ENCODE data around the gene TBC1D16. TPM values are rescaled to one million over a fixed set of nuclear protein-coding genes. Genes with fewer than 3 reads are reported as not detected.

Gene TBC1D16, protein sequence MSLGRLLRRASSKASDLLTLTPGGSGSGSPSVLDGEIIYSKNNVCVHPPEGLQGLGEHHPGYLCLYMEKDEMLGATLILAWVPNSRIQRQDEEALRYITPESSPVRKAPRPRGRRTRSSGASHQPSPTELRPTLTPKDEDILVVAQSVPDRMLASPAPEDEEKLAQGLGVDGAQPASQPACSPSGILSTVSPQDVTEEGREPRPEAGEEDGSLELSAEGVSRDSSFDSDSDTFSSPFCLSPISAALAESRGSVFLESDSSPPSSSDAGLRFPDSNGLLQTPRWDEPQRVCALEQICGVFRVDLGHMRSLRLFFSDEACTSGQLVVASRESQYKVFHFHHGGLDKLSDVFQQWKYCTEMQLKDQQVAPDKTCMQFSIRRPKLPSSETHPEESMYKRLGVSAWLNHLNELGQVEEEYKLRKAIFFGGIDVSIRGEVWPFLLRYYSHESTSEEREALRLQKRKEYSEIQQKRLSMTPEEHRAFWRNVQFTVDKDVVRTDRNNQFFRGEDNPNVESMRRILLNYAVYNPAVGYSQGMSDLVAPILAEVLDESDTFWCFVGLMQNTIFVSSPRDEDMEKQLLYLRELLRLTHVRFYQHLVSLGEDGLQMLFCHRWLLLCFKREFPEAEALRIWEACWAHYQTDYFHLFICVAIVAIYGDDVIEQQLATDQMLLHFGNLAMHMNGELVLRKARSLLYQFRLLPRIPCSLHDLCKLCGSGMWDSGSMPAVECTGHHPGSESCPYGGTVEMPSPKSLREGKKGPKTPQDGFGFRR
- total RNA-seq: 14.0 TPM

DNA sequence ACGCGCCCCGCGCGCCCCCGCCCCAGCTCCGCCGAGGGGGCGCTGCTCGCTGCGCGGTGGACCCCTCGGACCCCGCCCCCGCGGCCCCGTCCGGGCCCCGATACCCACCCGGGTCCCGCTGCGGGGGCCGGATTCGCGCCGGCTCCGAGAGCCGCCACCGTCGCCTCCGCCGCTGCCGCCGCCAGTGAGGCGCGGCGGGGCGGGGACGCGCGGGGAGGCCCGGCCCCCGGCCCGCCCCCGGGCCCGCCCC is at the start of gene TBC1D16:
TBC1D16 (minus strand) TSS at position 186 of the 250 bp plus-strand sequence. CDS start 22,325 bp downstream, outside the sequence.
- DNase-seq (ENCODE audit: low read depth in 2 of 3, low spot score in 2 of 3): no peak

DNA sequence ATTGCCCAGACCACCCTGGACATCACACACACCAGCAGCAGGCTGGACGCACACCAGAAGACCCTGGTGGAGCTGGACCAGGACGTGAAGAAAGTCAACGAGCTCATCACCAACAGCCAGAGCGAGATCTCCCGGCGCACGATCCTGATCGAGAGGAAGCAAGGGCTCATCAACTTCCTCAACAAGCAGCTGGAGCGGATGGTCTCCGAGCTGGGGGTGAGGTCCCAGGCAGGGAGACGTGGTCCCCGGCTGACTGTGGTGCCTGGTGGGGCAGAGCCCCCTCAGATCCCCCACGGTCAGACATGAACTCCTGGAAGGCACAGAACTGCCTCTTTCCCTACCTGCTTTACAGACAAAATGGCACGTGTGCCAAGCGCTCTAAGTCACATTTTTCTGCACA is 49.1 kb upstream of the TBC1D16 start:
- no peak for DNase-seq (ENCODE audit: low read depth in 2 of 3, low spot score in 2 of 3)

DNA sequence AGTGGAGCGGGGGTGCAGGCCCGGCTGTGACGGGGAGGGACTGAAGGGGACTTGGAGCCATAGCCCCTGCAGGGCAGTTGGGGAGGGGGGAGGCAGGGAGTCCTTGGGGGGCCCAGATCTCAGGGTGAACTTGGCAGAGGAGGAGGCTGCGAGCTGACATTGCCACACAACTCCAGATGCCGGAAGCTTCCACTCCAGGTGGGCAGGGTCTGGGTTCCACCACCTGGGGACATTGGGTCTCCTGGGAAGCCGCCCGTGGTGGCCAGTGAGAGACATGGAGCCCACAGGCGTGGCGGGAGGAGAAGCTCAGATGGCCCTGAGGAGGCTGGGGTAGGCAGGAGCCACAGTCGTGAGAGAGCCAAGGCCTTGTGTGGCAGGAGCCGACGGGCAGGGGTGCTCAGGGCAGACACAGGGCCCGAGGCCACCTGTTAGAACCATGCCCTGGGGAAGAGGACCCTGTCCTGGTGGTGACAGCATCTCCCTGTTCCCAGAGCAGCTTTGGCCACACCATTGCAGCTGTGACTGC is 47.5 kb upstream of the TBC1D16 start:
- DNase-seq (ENCODE audit: low read depth in 2 of 3, low spot score in 2 of 3): no peak

DNA sequence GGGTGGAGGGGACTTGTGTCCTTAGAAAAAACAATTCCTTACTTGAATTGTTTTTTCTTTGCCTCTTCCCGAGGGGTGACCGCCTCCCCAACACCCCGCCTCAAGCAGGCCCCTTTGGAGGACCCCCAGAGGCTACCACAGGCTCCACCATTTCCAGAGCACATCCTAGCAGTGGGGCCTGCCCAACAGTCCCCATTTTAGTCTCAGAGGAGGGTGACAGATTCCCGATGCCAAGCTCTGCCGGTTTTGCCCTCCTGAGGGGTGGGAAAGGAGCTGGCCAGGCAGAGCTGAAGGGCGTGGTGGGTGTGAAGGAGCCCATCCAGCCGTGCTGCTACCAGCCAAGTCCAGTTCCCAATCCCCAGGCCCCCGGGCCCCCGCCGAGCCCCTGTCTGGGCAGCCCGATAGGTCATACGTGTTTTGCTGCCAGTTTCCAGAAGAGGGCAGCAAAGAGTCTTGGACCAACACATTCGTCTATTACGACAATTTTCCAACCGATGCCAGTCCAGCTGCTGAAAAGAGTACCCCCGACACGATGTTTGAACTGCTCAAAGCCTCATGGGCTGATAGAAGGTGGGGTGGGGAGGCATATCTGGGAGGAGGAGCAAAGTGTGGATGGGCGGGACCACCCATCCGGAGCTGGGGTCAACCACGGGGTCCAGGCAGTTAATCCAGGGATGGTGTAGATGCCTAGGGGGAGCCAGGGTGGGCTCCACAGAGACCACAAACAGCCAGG is 46.9 kb upstream of the TBC1D16 start:
- DNase-seq (ENCODE audit: low read depth in 2 of 3, low spot score in 2 of 3): peak in 2 of 3 donors; percentile 65 to 74

DNA sequence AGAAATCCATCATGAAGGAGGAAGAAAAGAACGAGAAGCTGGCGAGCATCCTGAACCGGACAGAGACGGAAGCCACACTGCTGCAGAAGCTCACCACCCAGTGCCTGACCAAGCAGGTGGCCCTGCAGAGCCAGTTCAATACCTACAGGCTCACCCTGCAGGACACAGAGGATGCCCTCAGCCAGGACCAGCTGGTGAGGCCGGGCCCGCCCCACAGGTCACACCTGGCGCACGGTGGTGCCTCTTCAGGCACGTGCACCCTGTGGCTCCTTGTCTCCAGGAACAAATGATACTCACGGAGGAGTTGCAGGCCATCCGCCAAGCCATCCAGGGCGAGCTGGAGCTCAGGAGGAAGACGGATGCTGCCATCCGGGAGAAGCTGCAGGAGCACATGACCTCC is 45.9 kb upstream of the TBC1D16 start:
- no peak for DNase-seq (ENCODE audit: low read depth in 2 of 3, low spot score in 2 of 3)

DNA sequence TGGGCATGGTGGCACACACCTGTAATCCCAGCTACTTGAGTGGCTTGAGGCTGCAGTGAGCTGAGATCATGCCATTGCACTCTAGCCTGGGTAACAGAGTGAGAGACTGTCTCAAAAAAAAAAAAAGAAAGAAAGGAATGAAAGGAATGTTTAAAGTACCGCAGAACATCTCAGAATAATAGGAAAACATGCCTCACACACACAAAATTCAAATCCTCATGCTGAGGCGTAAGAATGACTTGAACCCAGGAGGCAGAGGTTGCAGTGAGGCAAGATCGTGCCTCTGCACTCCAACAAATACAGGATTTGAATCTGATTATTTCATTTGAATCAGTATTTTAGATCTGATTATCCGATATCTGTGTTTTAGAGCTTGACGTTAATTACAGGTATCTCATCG is 44.4 kb upstream of the TBC1D16 start:
- no peak for DNase-seq (ENCODE audit: low read depth in 2 of 3, low spot score in 2 of 3)

DNA sequence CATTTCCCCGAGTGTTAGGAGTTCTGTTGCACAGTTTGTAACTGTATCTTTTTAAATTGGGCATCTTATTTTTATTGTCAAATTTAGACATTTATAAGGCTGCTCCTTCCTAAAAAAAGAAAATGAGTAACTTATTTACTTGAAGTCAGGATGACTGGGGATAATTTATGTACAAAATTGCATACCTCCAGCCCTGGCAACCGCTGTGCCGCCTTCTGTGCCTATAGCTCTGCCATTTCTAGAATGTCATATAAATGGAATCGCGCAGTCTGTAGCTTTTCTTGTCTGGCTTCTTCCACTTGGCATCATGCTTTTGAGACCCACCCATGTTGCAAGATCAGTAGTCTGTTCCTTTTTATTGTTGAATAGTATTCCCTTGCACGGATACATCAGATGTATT is 36.7 kb upstream of the TBC1D16 start:
- DNase-seq (ENCODE audit: low read depth in 2 of 3, low spot score in 2 of 3): no peak

DNA sequence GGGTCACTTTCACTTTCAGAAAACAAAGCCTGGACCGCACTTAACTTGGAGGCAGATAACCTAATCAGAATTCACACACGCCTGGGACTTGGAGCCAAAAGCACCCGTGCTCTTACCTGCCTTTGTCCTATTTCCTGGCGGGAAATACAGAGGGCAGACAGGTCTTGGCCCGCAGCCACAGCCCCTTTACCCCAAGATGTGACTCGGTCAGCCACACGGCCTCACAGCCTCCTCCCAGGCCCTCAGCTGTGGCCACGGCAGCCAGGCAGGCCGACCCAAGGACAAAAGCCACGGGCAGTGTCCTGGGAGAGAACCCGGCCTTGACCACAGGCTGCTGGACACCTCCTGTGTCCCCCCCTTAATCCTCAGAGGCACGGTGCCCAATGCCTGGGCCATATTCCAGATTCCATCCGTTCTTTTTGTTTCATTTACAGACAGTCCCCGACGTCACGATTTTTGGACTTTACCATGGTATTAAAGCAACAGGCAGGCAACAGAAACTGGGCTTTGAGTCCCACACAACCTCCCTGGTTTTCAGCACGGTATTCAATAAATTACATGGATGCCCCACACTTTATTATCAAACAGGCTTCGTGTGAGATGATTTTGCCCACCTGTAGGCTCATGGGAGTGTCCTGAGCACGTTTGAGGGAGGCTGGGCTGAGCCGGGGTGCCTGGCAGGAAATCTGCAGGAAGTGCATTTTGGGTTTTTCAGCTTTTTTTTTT is 35.6 kb upstream of the TBC1D16 start:
- peak in 2 of 3 donors; percentile 16 to 34 for DNase-seq (ENCODE audit: low read depth in 2 of 3, low spot score in 2 of 3)

DNA sequence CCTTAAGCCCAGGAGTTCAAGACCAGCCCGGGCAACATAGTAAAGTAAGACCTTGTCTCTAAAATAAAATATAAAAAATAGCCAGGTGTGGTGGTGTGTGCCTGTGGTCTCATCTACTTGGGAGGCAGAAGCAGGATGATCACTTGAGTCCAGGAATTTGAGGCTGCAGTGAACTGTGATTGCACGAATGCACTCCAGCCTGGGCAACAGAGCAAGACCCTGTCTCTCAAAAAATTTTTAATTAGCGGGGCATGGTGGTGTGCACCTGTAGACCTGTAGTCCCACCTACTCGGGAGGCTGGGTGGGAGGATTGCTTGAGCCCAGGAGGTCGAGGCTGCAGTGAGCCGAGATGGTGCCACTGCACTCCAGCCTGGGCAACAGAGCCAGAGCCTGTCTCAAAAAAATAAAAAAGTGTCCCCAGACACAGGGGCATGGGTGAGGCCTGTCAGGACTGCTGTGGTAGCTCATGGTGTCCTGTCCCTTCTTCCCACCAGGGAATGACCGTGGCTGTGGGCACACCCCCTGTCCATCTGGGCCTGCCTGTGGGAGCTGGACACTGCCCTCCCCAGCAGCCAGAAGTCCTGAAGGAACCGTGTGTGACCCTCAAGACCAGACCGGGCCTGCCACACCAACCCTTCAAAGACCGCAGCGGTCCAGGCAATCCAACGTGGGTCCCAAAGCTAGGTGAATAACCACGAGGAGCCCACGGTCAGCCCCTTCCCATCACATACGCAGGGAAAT is 34.9 kb upstream of the TBC1D16 start:
- no peak for DNase-seq (ENCODE audit: low read depth in 2 of 3, low spot score in 2 of 3)

DNA sequence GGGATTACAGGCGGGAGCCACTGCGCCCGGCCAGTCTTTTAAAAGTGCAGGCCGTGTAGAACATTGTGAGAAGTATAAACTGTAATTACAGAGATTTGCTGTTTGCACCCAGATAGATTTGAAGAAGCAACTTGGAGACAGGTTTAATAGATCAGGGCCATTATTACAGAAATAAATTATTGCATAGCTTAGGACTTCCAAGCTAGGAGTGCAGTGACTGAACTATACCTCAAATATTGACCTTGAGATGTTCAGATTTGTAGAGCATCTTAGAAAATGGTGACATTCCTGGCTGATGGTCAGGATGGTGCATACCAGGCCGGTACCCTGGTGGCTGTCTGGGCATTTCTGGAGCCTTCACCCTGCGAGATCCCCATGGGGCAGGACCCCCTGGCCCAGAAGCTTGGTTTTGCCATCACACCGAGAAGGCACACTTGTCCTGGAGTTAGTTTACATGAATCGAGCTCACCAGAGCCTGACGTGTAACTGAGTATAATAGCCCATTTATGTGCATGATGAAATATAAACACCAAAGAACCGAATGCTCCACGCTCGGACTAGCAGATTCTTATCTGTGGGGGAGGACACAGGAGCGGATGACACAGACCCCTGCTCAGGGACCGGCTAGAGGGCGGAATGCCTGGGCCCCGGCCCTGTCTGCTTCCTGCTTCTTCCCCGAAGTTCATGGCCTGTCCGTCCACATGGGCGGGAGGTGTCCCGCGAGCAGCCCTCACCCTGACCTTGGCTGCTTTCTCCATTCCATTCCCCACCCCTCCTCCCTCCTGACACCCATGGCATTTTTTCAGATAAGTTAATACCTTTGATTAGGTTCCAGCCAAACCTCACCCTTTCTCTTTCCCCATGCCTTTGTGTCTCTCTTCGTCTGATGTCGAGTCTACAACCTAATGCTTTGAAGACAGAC is 32.9 kb upstream of the TBC1D16 start:
- no peak for DNase-seq (ENCODE audit: low read depth in 2 of 3, low spot score in 2 of 3)

DNA sequence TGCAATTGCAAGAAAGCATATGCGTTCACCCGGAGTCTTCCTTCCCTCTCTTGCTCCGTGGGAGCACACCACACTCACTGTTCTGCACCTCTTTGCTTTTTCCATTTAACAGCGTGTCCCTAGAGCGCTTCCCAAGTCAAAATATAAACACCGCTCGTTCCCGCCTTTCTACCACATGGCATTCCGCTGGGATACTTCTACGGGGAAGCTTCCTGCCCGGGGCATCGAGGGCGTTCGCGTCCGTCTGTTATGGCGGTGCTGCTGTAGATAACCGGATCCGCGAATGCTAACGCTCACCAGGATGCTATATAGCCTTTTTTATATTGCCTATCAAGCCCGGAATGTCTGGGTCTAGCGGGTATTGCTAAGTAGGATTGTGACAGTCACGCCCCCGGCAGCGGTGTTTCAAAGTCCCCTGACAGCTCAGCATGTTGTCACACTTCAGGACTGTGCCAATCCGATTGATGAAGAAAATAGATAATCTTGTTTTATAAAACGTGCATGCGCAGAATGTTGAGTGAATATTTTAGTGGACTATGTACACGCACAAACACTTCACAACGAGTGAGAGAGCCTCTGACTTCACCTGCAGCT is 31.8 kb upstream of the TBC1D16 start:
- DNase-seq (ENCODE audit: low read depth in 2 of 3, low spot score in 2 of 3): no peak

DNA sequence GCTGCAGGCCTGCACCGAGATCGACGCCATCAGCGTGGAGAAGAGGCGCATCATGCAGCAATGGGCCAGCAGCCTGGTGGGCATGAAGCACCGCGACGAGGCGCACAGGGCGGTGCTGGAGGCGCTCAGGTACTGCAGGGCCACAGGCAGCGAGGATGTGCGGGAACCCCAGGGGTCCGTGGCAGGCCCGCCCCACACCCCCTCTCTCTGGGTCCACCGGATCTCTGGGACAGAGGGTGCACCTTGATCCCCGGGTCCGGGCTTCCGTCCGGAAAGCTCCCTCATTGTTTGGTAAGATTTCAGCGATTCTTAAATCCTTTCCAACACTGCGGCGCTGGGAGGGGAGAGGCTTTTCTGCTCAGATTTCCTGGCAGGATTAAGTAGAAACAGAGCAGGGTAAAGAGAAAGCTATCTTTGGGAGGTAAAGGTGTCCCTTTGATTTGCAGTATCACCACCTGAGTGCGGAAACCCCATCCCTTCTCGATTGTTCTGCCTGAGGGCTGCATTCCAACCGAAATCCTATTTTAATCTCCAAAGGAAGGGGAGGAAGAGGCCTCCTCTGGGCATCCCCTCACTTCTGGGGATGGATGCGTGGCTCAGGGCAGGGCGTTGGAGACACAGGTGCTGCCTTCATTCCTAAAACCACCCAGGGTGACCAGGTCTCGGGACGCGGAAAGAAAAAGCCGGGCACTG is 30.0 kb upstream of the TBC1D16 start:
- DNase-seq (ENCODE audit: low read depth in 2 of 3, low spot score in 2 of 3): no peak

DNA sequence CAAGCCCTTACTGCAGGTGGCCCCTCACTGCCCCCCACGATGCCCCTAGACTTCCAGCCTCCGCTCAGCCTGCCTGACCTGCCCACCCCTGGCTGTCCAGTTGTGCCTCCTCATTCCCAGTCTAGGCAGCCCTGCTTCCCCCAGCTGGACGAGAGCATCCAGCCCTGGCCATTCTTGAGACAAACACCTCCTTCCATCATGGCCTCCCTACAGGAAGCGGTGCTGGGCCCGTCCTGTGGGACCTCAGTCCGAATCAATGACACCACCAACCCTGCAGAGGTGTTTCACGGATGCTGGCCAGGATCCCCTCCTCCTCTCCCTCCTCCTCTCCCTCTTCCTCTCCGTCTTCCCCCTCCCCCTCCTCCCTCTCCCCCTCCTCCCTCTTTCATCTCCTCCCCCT is 29.0 kb upstream of the TBC1D16 start:
- DNase-seq (ENCODE audit: low read depth in 2 of 3, low spot score in 2 of 3): no peak

DNA sequence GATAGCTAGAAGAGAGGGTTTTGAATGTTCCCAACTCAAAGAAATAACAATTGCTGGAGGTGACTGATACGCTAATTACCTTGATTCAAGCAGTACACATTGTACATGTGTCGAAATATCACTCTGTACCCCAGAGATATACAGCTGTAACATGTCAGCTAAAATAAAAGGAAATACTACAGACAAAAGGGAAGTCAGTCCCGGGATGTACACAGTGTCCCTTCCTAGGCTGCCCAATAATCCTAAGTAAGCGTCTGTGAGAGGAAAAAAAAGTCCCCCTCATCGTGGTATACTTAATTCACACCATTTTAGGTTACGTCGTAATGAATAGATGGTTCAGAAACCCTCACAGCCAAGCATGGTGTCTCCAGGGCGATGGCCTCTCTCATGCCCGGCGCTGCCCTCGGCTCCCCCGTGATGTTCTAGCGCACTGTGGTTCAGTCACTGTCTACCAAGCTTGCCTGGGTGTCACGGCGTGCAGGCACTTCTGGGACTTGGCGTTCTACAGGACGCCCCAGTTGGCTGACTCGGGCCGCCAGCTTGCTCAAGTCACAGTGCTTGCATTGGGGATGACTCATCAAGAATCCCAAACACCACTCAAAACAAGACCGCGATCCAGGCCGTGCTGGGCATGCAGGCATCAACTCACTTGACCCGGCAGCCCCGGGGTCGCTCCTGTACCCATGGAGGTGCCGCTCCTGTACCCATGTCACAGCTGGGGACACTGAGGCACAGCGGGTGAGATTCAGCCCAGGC is 28.3 kb upstream of the TBC1D16 start:
- peak in 2 of 3 donors; percentile 14 to 18 for DNase-seq (ENCODE audit: low read depth in 2 of 3, low spot score in 2 of 3)

DNA sequence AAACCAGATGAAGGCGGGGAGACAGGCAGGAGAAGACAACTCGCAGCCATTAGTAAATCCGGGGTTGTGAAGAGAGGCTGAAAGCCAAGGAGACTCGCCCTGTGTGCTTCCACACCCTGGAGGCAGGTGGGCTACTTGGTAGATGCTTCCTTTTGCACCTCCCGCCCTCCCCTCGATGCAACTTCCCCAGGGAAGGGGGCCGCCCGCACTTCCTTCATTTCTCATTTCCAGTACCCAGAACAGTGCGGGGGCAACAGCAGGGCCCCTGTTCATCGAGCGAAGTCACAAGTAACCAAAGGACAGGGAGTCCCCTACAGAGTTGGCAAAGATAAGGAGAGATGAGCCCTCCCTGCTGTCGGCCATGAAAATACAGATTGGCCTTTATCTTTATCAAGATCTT is 25.7 kb upstream of the TBC1D16 start:
- DNase-seq (ENCODE audit: low read depth in 2 of 3, low spot score in 2 of 3): no peak

DNA sequence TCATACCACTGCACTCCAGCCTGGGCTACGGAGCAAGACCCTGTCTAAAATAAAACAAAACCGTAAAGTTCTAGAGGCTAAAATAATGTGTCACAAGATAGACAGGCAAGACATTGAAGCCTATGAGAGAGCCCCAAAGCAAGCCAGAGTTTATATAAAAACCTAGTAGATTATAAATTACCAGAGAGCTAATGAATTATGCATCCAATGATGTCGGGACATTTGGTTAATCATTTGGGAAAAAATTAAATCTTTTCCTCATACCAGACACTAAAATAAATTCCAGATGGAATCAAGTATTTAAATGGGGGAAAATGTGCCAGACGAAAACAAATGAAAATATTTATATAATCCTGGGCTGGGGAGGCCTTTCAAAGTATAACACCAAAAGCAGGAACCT is 25.0 kb upstream of the TBC1D16 start:
- DNase-seq (ENCODE audit: low read depth in 2 of 3, low spot score in 2 of 3): no peak

DNA sequence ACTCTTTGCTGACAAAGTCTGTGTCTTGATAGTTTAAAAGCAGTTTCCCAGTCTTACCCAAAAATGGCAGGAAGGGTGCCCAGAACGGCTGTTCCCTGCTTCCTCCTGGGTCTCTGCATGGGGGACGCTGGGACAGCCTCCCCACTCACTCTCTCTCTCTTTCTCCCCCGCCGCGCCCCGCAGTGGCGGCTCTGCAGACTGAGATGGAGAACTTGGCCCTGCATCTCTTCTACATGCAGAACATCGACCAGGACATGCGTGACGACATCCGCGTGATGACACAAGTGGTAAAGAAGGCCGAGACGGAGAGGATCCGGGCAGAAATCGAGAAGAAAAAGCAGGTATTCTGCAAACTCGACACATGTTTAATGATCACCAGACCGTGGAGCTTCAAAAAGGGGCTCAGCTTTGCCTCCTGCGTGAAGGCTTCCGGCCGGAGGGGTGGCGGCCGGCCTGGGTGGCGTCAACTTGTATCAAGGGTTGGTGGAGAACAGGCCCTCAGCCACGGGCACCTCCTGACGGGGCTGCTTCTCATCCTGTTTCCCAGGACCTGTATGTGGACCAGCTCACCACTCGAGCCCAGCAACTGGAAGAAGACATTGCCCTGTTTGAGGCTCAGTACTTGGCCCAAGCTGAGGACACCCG is 22.8 kb upstream of the TBC1D16 start:
- no peak for DNase-seq (ENCODE audit: low read depth in 2 of 3, low spot score in 2 of 3)

Measured in hematopoietic multipotent progenitor cell (in vitro differentiated cells).